IMR-90 (cell line): ENCODE results near the gene HYDIN. TPM values are rescaled to one million over a fixed set of nuclear protein-coding genes. Genes with fewer than 3 reads are reported as not detected.

Source experiments
- ATAC-seq: fragments of 200-7000 bp; cut with Tn5 transposase; 2 replicates; pipeline ENCODE4 v1.9.1; 2020; ENCODE audit warnings: low read depth, mild to moderate bottlenecking, moderate library complexity
- BruUV-seq: library from RNA; stranded (reverse); fragments of 400-500 nt; replicated peaks from 2 replicates; lab custom pipeline; 2021; lab: Mats Ljungman, UMichigan
- CTCF ChIA-PET: fragments of 300-600 bp; formaldehyde crosslinking; extraction: SDS; loops from one replicate; lab custom pipeline; 2021; ENCODE audit warnings: antibody characterized with exemption; lab: Yijun Ruan, JAX
- POLR2A ChIA-PET: fragments of 300-600 bp; sonication (Branson Sonifier 250); formaldehyde crosslinking; loops from one replicate; lab custom pipeline; 2022; ENCODE audit warnings: antibody characterized with exemption; ENCODE audit not compliant: unreplicated experiment; lab: Charles Lee
- DNase-seq: peaks from one replicate; pipeline ENCODE4 v3.0.0; 2013
- H2AFZ ChIP-seq: replicated peaks from 2 replicates; pipeline ENCODE3; 2013; ENCODE audit warnings: low read length, mild to moderate bottlenecking; ENCODE audit not compliant: poor library complexity
- H2AK5ac ChIP-seq: 2 replicates; pipeline ENCODE4 v1.6.1; 2013; ENCODE audit warnings: low read depth, low read length, inconsistent platforms
- H2AK9ac ChIP-seq: replicated peaks from 2 replicates; pipeline ENCODE3; 2013; ENCODE audit warnings: mild to moderate bottlenecking, low read depth, low read length, moderate library complexity; ENCODE audit not compliant: poor library complexity
- H2BK120ac ChIP-seq: 2 replicates; pipeline ENCODE4 v1.6.1; 2013; ENCODE audit warnings: low read depth, low read length, inconsistent platforms
- H2BK15ac ChIP-seq: 3 replicates; pipeline ENCODE4 v1.6.1; 2013; ENCODE audit warnings: low read depth, low read length, inconsistent platforms
- H2BK20ac ChIP-seq: 2 replicates; pipeline ENCODE4 v1.6.1; 2013; ENCODE audit warnings: low read depth, mild to moderate bottlenecking, inconsistent platforms, low read length, moderate library complexity
- H2BK5ac ChIP-seq: 2 replicates; pipeline ENCODE4 v1.6.1; 2013; ENCODE audit warnings: mild to moderate bottlenecking, low read depth, low read length, inconsistent platforms; ENCODE audit not compliant: poor library complexity, severe bottlenecking
- H3K14ac ChIP-seq: replicated peaks from 2 replicates; pipeline ENCODE4 v1.6.1; 2013; ENCODE audit warnings: low read depth, low read length, inconsistent platforms
- H3K18ac ChIP-seq: 2 replicates; pipeline ENCODE4 v1.6.1; 2013; ENCODE audit warnings: low read depth, low read length, control low read depth
- H3K23ac ChIP-seq: 2 replicates; pipeline ENCODE4 v1.6.1; 2013; ENCODE audit warnings: low read depth, low read length, inconsistent platforms
- H3K27ac ChIP-seq: 2 replicates; pipeline ENCODE4 v1.5.1; 2013; ENCODE audit warnings: mild to moderate bottlenecking, control low read depth, low read length; ENCODE audit not compliant: insufficient read depth
- H3K27me3 ChIP-seq: 2 replicates; pipeline ENCODE4 v1.6.1; 2013; ENCODE audit warnings: low read length; ENCODE audit not compliant: control insufficient read depth, insufficient read depth
- H3K36me3 ChIP-seq: 2 replicates; pipeline ENCODE4 v1.6.1; 2013; ENCODE audit warnings: low read length, mixed read lengths; ENCODE audit not compliant: control insufficient read depth, insufficient read depth
- H3K4ac ChIP-seq: 2 replicates; pipeline ENCODE4 v1.6.1; 2013; ENCODE audit warnings: low read depth, low read length, inconsistent platforms
- H3K4me1 ChIP-seq: 2 replicates; pipeline ENCODE4 v1.6.1; 2013; ENCODE audit warnings: low read length, mixed read lengths; ENCODE audit not compliant: control insufficient read depth, insufficient read depth
- H3K4me2 ChIP-seq: 2 replicates; pipeline ENCODE4 v1.6.1; 2013; ENCODE audit warnings: low read depth, mild to moderate bottlenecking, control low read depth, low read length, moderate library complexity
- H3K4me3 ChIP-seq: 2 replicates; pipeline ENCODE4 v1.5.1; 2013; ENCODE audit warnings: low read depth, mild to moderate bottlenecking, control low read depth, low read length, moderate library complexity; ENCODE audit not compliant: insufficient read depth
- H3K56ac ChIP-seq: 2 replicates; pipeline ENCODE4 v1.6.1; 2013; ENCODE audit warnings: low read length, inconsistent platforms; ENCODE audit not compliant: insufficient read depth; ENCODE audit errors: extremely low read depth
- H3K79me1 ChIP-seq, 2 experiments: 2 replicates each; pipeline ENCODE4 v1.6.1; 2013; ENCODE audit warnings: low read length in 2 of 2, inconsistent platforms in 1 of 2, low read depth in 1 of 2
- H3K9ac ChIP-seq: 2 replicates; pipeline ENCODE4 v1.6.1; 2013; ENCODE audit warnings: low read depth, low read length, control low read depth
- H3K9me1 ChIP-seq: 2 replicates; pipeline ENCODE4 v1.6.1; 2013; ENCODE audit warnings: low read length, inconsistent platforms; ENCODE audit not compliant: insufficient read depth
- H3K9me3 ChIP-seq: 2 replicates; pipeline ENCODE4 v1.6.1; 2013; ENCODE audit warnings: low read length; ENCODE audit not compliant: control insufficient read depth, insufficient read depth
- H4K20me1 ChIP-seq: 2 replicates; pipeline ENCODE4 v1.6.1; 2013; ENCODE audit warnings: low read length, inconsistent platforms; ENCODE audit not compliant: insufficient read depth
- H4K5ac ChIP-seq: 2 replicates; pipeline ENCODE4 v1.6.1; 2013; ENCODE audit warnings: mild to moderate bottlenecking, low read depth, low read length, control low read depth
- H4K8ac ChIP-seq, 2 experiments: 2 replicates each; pipeline ENCODE4 v1.6.1; 2013; ENCODE audit warnings: low read depth in 2 of 2, low read length in 2 of 2, control low read depth in 1 of 2, inconsistent platforms in 1 of 2
- H4K91ac ChIP-seq: 2 replicates; pipeline ENCODE4 v1.6.1; 2013; ENCODE audit warnings: low read depth, low read length, inconsistent platforms; ENCODE audit not compliant: insufficient read depth
- BHLHE40 ChIP-seq: fragments of 150-350 bp; IDR thresholded peaks from 2 replicates; pipeline ENCODE4 v1.6.1; 2016; ENCODE audit warnings: mild to moderate bottlenecking, low read depth, low read length
- CEBPB ChIP-seq: IDR thresholded peaks from 2 replicates; pipeline ENCODE4 v1.6.1; 2012; ENCODE audit warnings: low read depth, low read length, improper control_type of control experiment
- CHD1 ChIP-seq: IDR thresholded peaks from 2 replicates; pipeline ENCODE4 v1.6.1; 2012; ENCODE audit warnings: low read depth, low read length, improper control_type of control experiment
- CTCF ChIP-seq: conservative IDR thresholded peaks from 2 replicates; pipeline ENCODE4 v1.5.1; 2012; ENCODE audit warnings: mild to moderate bottlenecking, low read depth, low read length, improper control_type of control experiment
- ELK1 ChIP-seq: fragments of 150-350 bp; IDR thresholded peaks from 2 replicates; pipeline ENCODE4 v1.6.1; 2016; ENCODE audit warnings: low read depth, mild to moderate bottlenecking, low read length, moderate library complexity, borderline replicate concordance
- FOS ChIP-seq: fragments of 150-350 bp; IDR thresholded peaks from 2 replicates; pipeline ENCODE4 v1.6.1; 2016; ENCODE audit warnings: low read depth, low read length
- MAFK ChIP-seq: IDR thresholded peaks from 2 replicates; pipeline ENCODE4 v1.6.1; 2012; ENCODE audit warnings: low read depth, low read length, improper control_type of control experiment
- MAZ ChIP-seq: IDR thresholded peaks from 2 replicates; pipeline ENCODE4 v1.6.1; 2012; ENCODE audit warnings: low read depth, mild to moderate bottlenecking, low read length, improper control_type of control experiment, moderate library complexity, borderline replicate concordance
- MXI1 ChIP-seq: IDR thresholded peaks from 2 replicates; pipeline ENCODE4 v1.6.1; 2012; ENCODE audit warnings: low read depth, mild to moderate bottlenecking, low read length, moderate library complexity, borderline replicate concordance
- NFE2L2 ChIP-seq: fragments of 150-350 bp; IDR thresholded peaks from 2 replicates; pipeline ENCODE4 v1.6.1; 2016; ENCODE audit warnings: low read depth, mild to moderate bottlenecking, low read length
- POLR2A ChIP-seq: IDR thresholded peaks from 2 replicates; pipeline ENCODE4 v1.6.1; 2012; ENCODE audit warnings: mild to moderate bottlenecking, low read depth, low read length
- RAD21 ChIP-seq: IDR thresholded peaks from 2 replicates; pipeline ENCODE4 v1.6.1; 2012; ENCODE audit warnings: low read length, improper control_type of control experiment
- RCOR1 ChIP-seq: IDR thresholded peaks from 2 replicates; pipeline ENCODE4 v1.6.1; 2012; ENCODE audit warnings: mild to moderate bottlenecking, low read length, improper control_type of control experiment; ENCODE audit not compliant: insufficient replicate concordance
- RFX5 ChIP-seq: IDR thresholded peaks from 2 replicates; pipeline ENCODE4 v1.8.0; 2012; ENCODE audit warnings: low read depth, mild to moderate bottlenecking, low read length, moderate library complexity
- SMC3 ChIP-seq: fragments of 150-350 bp; IDR thresholded peaks from 2 replicates; pipeline ENCODE4 v1.6.1; 2016; ENCODE audit warnings: low read depth, mild to moderate bottlenecking, antibody characterized with exemption, low read length, moderate library complexity
- WGBS, 2 experiments: methylation state at CpG; one replicate each; pipeline versions ENCODE4 v1.1.5 to v1.1.7; 2013; ENCODE audit warnings: missing lambda C conversion rate in 2 of 2; ENCODE audit not compliant: insufficient read length in 1 of 2; ENCODE audit errors: extremely low coverage in 2 of 2; 5-methylcytosine and 5-hydroxymethylcytosine counted together
- dilution Hi-C: fragments of 300-500 bp; cut with HindIII; formaldehyde crosslinking; loops from one replicate; pipeline ENCODE4 v1.14.3; 2018; ENCODE audit warnings: low sequenced_read_pairs; ENCODE audit not compliant: unreplicated experiment
- in situ Hi-C: fragments of 300-500 bp; cut with MboI; formaldehyde crosslinking; loops from 3 replicates; pipeline ENCODE4 v1.14.3; 2019; ENCODE audit warnings: low sequenced_read_pairs, inconsistent platforms, mixed read lengths
- intact Hi-C: fragments of 100-400 bp; cut with micrococcal nuclease; formaldehyde crosslinking; loops from 2 replicates; pipeline ENCODE4 v1.10.0; 2022
- polyA plus RNA-seq, 3 experiments: library from polyadenylated mRNA; depleted of rRNA; stranded (reverse); fragments of >200 nt; gene quantifications; 2 replicates each; pipeline ENCODE4 v1.2.3, GENCODE V29; 2012; ENCODE audit warnings: low replicate concordance in 1 of 3
- total RNA-seq: library from RNA; depleted of rRNA; stranded (reverse); fragments of >200 nt; gene quantifications from 2 replicates; pipeline ENCODE4 v1.2.3, GENCODE V29; 2012
- TF ChIP-seq, protein P1 (sequence below): fragments of 150-350 bp; IDR thresholded peaks from 2 replicates; pipeline ENCODE4 v1.6.1; 2017; ENCODE audit warnings: mild to moderate bottlenecking, antibody characterized with exemption, low read length, low read depth

The HYDIN gene
- total and polyA plus RNA-seq, 2 of the 4 experiments (the other 2 are of a cell fraction) = 0.18 to 0.27 TPM

DNA sequence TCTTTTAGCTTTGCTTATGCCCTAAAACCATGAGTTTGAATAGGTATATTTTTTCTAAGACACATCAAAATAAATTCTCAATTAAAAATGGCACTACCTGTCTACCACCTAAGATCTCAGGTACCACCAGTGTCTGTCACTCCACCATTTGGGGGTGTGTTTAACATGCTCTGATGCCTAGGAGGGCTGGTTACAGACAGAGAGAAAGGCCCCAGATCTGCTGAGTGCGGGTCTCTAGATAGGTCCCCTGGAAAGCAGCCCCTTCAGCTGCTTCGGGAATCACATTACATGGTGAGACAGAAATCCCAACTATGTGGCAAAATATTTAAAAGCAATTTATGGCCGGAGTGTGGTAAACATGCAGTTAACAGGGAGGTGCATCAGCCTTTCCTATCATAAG, 428.9 kb downstream of the HYDIN start:
- Histone ChIP-seq H4K91ac (no peak overlapping the region), H3K4ac (no peak overlapping the region), H2AFZ (no peak overlapping the region), H3K56ac (no peak overlapping the region), H2BK5ac (no peak overlapping the region), H3K27me3 (no peaks in the 10 kb centered on the region), H3K27ac (no peak overlapping the region), H3K9me1 (peaks cover 10% of the 10 kb centered on the region), H3K4me2 (no peak overlapping the region), H2AK5ac (no peak overlapping the region), H3K18ac (no peak overlapping the region), H4K20me1 (no peaks in the 10 kb centered on the region), H2AK9ac (no peak overlapping the region), H4K8ac (0 out of 4 replicates have a peak overlapping the region, but pooled peaks of 1 of the 2 experiments have one; percentile 11), H3K4me1 (peaks cover 11% of the 10 kb centered on the region), H3K9ac (no peak overlapping the region), H4K5ac (no peak overlapping the region), H3K23ac (no peak overlapping the region), H3K4me3 (no peak overlapping the region), H3K14ac (no peak overlapping the region), H3K36me3 (no peaks in the 10 kb centered on the region), H3K9me3 (peaks cover 5% of the 10 kb centered on the region; the same call in 1 of the 2 replicates), H2BK120ac (no peak overlapping the region), H2BK20ac (no peak overlapping the region), H3K79me1 (peaks cover 21 to 39% of the 10 kb centered on the region in 2 experiments), H2BK15ac (no peak overlapping the region)
- dilution Hi-C loops = no loop called here
- CTCF ChIA-PET = interaction anchor here (0.5 kb wide), 1 partner anchor 25 kb away, joined by 3 read pairs; no protein-coding TSS in a partner anchor
- ATAC-seq = no peak
- DNase-seq = no peak
- TF ChIP-seq NFE2L2 (no peak), FOS (no peak), RCOR1 (no peak), SMC3 (no peak), RAD21 (no peak), CHD1 (no peak), POLR2A (no peak), BHLHE40 (no peak), MAFK (no peak), CTCF (no peak), MAZ (no peak), MXI1 (no peak), CEBPB (no peak), RFX5 (no peak), ELK1 (no peak)
- TF ChIP-seq, protein P1, sequence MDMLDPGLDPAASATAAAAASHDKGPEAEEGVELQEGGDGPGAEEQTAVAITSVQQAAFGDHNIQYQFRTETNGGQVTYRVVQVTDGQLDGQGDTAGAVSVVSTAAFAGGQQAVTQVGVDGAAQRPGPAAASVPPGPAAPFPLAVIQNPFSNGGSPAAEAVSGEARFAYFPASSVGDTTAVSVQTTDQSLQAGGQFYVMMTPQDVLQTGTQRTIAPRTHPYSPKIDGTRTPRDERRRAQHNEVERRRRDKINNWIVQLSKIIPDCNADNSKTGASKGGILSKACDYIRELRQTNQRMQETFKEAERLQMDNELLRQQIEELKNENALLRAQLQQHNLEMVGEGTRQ = no peak
- POLR2A ChIA-PET = no interaction called here
- BruUV-seq = no TSS peak
- intact Hi-C loops = loop anchor here (5.0 kb wide), 1 partner anchor 556 kb away; the partner anchor contains the start of gene CALB2
- in situ Hi-C loops = no loop called here
- 89% methylated on average over 1 of the region's 3 CpGs; no CpG with 5 or more reads in 1 of the 2 experiments for WGBS, 2 experiments
